HL-60/S4 treated with phorbol 12-myristate 13-acetate at 8.2 ng/mL for 4 days and 3 days (cell line): Measurements from ENCODE around the gene SCAMP1.
"Not testable (repeated sequence)": the region's sequence is repeated elsewhere in the genome, so short reads cannot be mapped to it uniquely, and the experiment has no call there.

Source experiments
- in situ Hi-C: fragments of 300-500 bp; cut with MboI; formaldehyde crosslinking; loops from 2 replicates; pipeline ENCODE4 v1.15.0; 2022; ENCODE audit warnings: low sequenced_read_pairs

Gene SCAMP1

GRCh38 chr5:78420548-78420947 is 60.1 kb downstream of the SCAMP1 start:
- in situ Hi-C loops, result no loop called here

- in situ Hi-C loops, result no loop called here
Observed at GRCh38 chr5:78424665-78425064, 64.2 kb downstream of the SCAMP1 start.

GRCh38 chr5:78429332-78429980 is 69.0 kb downstream of the SCAMP1 start:
- in situ Hi-C loops, result no loop called here

- in situ Hi-C loops, result no loop called here
Observed at GRCh38 chr5:78430866-78431265, 70.4 kb downstream of the SCAMP1 start.

GRCh38 chr5:78433972-78434371 is 73.6 kb downstream of the SCAMP1 start:
- in situ Hi-C loops, result no loop called here

- in situ Hi-C loops, result no loop called here
Observed at GRCh38 chr5:78447775-78448424, 87.5 kb downstream of the SCAMP1 start.

GRCh38 chr5:78449103-78449502 is 88.7 kb downstream of the SCAMP1 start:
- in situ Hi-C loops, result no loop called here

GRCh38 chr5:78457507-78457906 is 97.1 kb downstream of the SCAMP1 start:
- in situ Hi-C loops, result not testable (repeated sequence)

GRCh38 chr5:78458843-78459242 is 98.4 kb downstream of the SCAMP1 start:
- in situ Hi-C loops, result no loop called here

- in situ Hi-C loops, result no loop called here
Observed at GRCh38 chr5:78467140-78467539, 106.7 kb downstream of the SCAMP1 start.

GRCh38 chr5:78467752-78468357 is 107.4 kb downstream of the SCAMP1 start:
- in situ Hi-C loops, result no loop called here

GRCh38 chr5:78471896-78472295 is 111.5 kb downstream of the SCAMP1 start:
- in situ Hi-C loops, result no loop called here

- in situ Hi-C loops, result no loop called here
Observed at GRCh38 chr5:78472469-78473106, 112.2 kb downstream of the SCAMP1 start.

- in situ Hi-C loops, result no loop called here
Observed at GRCh38 chr5:78473751-78474150, 113.3 kb downstream of the SCAMP1 start.

GRCh38 chr5:78475370-78475769 is 115.0 kb downstream of the SCAMP1 start:
- in situ Hi-C loops, result no loop called here

GRCh38 chr5:78476795-78477194 is 116.4 kb downstream of the SCAMP1 start:
- in situ Hi-C loops, result no loop called here

- in situ Hi-C loops, result no loop called here
Observed at GRCh38 chr5:78482948-78483347, 122.5 kb downstream of the SCAMP1 start.

GRCh38 chr5:78483809-78484521 is 123.5 kb downstream of the SCAMP1 start:
- in situ Hi-C loops, result no loop called here

GRCh38 chr5:78486218-78486617 is 125.8 kb downstream of the SCAMP1 start:
- in situ Hi-C loops, result no loop called here

- in situ Hi-C loops, result no loop called here
Observed at GRCh38 chr5:78487846-78488245, 127.4 kb downstream of the SCAMP1 start.
